Stimulated activated CD8-positive, alpha-beta memory T cell treated with anti-CD3 and anti-CD28 coated beads, Interleukin-15, amount 100 ng/mL, for 24 hours (primary cell): ENCODE data around the gene COL5A1.
"Not testable (repeated sequence)": the region's sequence is repeated elsewhere in the genome, so short reads cannot be mapped to it uniquely, and the experiment has no call there.

Experiments used
- DNase-seq: peaks from one replicate; pipeline ENCODE4 v3.0.0-alpha.2; 2020; ENCODE audit warnings: low read depth

Gene COL5A1

DNA sequence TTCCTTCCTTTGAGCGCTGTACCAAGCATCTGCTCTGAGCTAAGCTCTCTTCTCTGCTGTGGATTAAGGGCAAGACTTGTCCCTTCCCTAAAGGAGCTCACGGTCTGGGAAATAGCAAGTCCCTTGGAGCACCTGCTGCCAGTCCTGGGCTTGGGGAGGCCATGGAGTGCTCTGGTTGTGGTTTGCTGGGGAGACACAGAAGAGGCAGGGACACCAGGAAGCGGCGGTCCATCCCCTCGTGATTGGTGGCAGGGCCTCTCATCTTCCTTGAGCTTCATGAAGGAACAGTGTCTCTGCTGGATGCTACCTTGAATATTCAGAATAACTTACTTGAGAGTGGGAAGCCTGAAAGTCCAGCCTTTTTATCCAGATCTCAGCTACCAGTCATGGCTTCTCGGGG, 35.3 kb downstream of the COL5A1 start:
- DNase-seq, result no peak

DNA sequence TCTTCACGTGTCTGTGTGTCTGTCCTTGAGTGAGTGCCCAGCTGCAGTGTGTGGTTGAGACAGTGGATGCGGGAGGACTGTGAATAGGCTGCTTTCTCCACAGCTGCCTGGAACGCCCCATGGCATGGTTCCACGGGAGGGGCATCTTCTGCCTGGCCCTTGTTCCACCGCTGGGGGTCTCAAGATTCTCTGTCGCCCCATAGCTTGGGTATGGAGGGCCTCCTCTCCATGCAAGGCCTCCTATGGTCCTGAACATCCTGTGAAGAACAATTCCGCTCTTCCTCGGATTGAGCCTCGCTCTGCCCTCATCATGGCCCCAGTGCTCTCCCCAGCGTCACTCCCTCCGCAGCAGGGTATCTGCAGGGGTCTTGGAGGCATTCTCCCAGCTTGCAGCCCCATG, 36.1 kb downstream of the COL5A1 start:
- DNase-seq, result no peak

DNA sequence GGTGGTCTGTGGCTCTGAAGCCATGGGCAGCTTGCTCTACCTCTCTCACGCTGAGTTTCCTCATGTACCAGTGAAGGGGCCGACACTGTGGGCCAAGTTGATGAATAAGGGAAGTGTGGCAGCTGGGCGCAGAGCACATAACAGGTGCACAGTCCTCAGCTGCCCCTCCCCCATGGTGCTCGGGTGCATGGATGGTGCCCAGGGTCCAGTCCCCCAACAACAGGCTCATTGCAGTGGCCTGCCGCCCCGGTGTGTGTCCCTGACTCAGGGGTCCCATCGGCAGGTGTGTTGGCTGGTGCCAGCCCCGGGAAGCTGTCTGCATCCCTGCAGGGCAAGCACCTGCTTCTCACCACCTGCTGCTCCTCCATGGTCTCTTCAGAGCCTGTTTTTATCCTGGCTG, 36.6 kb downstream of the COL5A1 start:
- no peak for DNase-seq

DNA sequence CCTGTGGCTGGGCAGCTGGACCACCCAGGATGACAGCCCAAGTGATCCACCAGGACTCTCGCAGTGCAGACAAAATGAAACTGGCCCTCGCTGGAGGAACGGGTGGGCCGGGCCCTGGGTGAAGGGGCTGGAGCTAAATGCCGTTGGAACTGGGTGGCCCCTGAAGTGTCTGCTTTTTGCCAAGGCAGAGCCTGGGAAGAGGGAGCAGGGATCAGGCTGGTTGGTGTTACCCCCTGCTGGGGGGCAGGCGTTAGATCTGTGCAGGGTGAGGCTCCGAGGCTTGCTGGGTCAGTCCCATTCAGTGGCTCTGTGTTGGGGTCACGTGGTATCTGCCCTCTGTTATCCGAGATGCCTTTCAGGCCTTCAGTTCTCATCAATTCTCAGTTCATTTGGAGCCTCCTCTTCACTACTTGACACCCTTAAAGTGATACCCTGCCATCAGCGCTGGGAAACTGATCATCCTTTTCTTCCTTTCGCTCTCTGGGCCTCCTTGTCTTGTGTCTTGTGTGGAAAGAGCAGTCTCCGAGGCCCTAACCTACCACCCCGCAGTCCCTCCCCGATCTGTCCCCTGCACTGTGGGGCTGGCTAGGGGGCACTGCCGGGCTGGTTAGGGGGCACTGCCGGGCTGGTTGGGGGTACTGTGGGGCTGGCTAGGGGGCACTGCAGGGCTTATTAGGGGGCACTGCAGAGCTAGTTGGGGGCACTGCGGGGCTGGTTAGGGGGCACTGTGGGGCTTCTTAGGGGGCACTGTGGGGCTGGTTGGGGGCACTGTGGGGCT, 37.3 kb downstream of the COL5A1 start:
- DNase-seq, result no peak

DNA sequence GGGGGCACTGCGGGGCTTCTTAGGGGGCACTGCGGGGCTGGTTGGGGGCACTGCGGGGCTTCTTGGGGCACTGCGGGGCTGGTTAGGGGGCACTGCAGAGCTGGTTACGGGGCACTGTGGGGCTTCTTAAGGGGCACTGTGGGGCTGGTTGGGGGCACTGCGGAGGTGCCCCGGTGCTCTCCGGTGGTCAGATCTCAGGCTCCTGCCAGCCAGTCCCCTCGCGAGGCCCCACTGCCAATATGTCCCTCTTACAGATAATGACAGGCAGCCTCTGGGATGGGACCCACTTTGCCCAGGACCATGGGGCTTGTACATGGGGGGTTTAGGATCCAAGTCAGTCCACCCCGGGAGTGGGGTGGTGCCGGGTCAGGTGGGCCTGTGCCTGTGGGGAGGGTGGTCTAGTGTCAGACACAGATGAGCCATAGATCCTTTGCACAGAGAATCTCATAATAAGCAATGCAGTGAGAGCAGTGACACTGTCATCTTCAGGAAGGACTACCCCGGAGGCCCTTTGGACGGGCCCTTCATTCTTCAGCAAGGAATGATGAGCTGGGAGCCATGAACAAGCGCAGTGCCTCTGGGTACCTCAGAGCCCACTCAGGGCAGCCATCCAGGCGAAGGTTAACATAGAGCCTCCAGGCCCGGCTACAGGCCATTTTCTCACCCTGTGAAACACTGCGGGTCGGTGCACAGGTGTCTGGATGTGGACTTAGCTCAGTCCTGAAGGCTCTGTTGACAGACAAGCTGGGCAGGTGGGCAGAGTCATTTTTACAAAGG, 38.2 kb downstream of the COL5A1 start:
- no peak for DNase-seq

DNA sequence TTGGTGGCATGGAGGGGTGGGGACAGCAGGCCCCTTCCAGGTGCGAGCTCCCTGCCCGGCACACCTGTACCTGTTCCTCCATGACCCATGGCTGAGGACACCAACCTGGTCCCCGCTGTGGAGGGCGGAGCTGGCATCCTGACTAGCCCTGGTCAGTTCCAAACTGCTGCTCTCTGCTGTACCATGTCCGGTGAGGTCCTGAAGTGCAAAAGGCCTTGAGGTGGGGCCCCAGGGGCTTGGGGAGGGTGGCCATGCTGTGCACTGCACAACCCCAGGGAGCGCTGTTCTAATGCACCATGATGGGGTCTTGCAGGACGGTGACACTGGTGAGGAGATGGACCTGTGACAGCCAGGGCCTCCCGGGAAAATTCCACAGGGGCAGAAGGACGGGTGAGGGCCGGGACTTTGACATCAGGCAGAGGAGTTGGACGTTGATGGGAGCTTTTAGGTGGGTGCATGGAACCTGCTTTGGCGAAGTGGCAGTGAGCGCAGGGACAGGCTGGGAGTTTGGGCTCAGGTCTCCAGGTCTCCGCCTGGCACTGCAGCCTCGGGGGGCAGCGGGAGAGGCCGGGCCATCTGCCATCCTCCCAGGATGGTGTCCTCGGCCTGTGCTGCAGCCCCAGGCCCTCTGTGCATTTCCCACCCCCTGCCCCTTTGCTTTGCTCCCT, 38.9 kb downstream of the COL5A1 start:
- no peak for DNase-seq

DNA sequence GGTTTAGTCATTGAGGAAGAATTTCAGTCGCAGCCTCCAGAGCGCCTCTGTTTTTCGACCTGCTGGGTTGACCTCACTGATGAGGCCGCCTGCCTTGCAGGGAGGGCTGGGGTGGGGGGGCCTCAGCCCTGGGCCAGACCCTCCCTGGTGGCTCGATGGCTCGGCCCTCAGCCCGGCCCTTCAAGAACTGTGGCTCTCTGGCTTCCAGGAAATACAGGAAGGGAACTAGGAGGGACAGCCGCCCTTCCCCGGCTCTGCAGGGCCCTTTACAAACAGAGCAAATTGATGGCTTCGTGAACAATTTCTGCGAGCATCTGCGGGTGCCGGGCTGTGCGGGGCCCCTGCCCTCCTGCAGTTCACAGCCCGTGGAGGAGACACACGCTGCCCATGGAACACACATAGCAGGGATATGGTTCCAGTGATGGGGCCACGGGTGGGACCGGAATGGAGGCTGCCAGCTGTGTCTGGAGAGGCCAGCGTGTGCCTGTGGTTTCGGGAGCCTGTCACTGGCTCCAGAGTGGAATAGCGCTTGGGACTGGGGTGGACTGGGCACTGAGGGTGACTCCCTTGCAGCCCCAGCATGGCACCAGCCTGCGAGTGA, 39.6 kb downstream of the COL5A1 start:
- DNase-seq, result no peak

DNA sequence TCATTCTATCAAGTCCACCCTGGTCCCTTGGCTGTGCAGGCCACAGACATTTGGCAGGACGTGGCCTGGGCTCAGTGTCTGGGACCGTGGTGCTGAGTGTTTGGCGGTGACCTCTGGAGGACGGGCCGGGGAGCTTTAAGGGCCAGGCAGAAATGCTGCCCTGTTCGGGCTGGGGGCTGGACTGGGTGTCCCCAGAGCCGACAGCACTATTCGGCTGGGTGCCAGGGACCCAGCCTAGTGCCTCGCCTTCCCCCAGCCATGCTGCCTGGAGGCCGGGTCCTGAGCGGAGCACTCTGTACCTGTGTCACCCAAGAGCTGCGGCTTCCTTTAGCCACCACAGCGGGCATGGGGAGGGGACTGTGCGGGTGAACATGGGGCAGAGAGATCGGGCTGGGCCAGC, 40.4 kb downstream of the COL5A1 start:
- DNase-seq, result no peak

DNA sequence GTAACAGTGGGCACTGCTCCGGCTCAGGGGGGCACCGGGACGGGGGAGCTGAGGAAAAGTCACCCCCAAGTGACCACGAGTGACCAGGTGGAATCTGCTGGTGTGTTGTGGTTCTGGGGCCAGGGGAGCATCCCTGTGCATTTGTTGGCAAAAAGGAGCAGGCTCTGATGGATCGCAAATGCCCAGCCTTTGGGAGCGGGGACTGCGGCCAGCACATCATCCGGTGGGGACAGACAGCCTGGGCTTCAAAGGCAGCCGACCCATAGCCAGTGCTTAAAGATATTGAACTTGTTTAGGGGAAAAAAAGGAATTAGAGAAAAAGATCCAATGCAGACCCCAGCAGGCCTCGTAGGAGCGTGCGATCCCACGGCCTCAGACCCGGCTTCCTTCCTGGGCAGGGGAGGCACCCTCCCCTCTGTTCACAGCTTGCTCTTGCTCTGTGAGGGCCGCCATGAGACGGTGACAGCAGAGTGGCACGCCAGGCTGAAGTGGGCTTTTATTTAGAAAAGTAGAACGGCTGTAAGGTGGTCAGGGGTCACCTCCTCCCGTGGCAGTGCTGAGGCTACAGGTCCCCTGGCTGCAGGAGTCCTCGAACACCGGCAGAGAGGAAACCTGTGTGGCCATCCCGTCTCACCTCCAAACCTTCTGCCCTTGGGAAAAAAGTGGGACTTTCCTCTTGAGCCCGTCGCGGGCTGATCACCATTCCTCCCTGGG, 41.2 kb downstream of the COL5A1 start:
- no peak for DNase-seq

DNA sequence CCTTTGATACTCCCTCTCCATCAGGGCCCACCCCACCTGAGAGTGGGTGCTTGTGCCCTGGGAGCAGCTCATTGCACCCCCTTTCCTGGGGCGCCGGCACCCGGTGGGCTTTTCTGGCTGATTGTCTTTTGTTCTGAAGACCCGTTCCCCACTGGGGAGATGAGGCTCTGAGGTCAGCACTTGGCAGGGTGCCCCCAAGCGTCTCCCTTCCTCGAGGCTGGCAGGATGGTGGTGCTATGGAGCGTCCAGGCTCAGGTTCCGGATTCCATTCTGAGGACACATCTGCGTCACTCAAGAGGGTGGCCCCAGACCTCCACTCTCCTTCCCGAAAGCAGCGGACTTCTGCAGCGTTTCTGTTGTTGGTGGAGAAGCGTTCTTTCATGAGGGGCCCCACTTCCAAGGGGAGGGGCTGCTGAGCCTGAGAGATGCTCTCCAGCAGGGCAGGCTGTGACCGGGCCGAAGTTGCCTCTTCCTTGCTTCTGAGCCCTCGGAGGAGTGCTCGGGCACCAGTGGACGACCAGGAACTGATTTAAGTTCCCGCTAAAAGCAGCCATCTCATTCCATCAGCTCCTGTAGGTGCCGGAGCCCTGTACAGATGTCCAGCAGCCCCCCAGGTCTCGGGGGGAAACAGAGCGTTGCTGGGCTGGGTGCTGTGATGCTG, 42.2 kb downstream of the COL5A1 start:
- no peak for DNase-seq

DNA sequence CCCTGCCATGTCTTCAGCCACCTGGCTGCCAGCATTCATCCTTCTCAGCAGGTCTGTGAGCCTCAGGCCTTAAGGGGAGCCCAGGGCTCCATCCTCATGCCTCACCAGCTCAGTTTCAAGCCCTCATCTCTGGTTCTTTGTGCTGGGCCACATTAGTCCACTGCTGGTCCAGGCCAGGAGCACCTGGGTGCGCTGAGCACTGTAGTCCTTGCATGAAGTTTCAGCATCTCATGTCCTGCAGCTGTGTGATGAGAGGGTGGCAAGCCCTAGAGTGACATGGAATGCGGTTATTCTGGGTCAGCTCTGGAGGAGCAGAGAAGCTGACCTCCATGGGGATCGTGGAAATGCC, 42.7 kb downstream of the COL5A1 start:
- DNase-seq, result no peak

DNA sequence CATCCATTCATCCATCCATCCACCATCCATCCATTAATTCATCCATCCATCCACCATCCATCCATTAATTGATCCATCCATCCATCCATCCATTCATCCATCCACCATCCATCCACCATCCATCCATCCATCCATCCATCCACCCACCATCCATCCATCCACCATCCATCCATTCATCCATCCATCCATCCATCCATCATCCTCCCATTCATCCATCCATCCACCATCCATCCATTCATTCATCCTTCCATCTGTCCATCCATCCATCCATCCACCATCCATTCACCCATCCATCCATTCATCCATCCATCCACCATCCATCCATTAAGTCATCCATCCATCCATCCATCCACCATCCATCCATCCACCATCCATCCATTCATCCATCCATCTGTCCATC, 43.3 kb downstream of the COL5A1 start:
- DNase-seq, result not testable (repeated sequence)

DNA sequence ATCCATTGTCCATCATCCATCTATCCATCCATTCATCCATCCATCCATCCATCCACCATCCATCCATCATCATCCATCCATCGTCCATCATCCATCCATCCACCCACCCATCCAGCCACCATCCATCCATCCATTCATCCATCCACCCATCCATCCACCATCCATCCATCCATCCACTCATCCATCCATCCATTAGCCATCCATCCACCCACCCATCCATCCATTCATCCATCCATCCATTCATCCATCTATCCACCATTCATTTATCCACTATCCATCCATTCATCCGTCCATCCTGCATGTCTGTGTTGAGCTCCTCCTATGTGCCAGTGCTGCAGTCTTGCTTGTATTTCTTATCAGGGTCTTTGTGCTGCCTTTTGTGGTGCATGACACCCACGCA, 44.2 kb downstream of the COL5A1 start:
- DNase-seq, result no peak

DNA sequence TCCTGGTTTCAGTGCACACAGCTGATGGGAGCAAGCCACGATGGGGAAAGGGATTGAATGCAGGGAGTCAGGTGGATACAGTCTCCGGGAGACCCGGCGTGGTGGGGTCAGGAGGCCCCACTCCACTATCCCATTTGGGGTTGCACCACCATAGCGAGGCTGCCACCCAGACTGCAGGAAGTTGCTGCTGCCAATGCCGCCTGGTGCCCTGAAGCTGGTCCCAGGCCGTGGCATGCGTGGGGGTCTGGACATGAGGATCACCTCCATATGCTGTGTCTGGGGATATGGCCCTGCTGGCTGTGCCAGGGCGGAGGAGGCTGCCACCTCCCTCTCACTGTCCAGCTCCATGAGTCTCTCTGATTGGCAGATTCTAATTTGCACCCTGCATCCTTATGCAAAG, 45.3 kb downstream of the COL5A1 start:
- no peak for DNase-seq

DNA sequence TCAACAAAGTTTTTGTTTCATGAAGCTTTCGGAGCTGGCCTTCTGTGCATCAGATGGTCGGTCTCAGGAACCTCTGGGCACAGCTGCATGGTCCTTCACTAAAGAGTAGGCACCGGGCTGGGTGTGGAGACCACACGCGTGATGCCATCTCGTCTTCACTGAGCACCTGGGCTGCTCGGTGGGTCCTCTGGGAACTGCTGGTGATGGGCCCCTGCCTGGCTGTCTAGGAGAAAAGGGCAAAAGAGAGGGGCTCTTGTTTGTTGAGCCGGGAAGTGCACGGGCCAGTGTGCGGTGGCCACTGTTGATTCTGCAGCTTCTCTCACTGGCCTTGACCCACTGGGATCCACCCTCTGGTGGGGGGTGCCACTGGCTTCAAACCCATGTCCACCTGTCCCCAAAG, 46.0 kb downstream of the COL5A1 start:
- DNase-seq, result no peak

DNA sequence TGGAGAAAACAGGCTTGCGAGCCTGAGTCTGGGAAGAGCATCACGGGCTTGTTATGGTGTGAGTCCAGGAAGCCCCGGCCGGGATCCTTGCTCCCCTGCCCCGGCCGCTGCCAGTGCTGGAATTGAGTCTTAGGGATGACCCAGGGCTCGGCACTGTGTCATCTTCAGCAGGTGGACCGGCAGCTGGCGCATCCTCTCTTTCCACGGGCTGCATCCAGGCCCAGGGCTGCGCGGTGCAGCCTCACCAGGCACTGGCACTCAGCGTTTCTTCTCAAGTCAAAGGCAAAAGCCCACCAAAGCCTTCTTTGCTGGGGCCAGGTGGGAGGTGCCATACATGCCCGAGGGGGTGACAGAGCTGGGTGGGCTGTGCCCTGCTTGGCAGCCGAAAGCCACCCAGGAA, 46.6 kb downstream of the COL5A1 start:
- no peak for DNase-seq

DNA sequence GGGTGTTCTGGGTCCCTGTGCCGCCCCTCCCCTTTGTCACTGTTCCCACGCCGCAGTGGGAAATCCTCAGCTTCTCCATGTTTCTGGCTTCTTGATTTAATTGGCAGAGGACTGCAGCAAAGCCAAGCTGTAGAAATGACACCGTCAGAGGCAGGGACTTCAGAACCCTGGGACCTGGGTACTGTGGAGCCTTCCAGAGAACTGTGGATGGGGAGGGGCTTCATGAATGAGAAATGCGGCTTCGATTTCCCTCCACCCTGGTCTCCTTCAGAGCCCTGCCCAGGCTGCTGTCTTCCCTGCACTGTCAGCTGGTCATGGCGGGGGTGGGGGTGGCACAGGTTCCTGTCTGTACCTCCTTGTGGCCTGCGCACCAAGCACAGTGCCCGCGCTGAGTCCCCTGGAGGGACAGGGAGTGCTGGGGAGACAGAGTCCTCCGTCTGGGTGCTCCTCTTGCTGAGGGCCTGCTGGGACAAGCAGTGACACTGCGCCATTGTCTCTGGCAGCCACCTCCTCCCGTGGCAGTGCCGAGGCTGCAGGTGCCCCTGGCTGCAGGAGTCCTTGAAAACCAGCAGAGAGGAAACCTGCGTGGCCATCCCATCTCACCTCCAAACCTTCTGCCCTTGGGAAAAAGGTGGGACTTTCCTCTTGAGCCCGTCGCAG, 47.2 kb downstream of the COL5A1 start:
- DNase-seq, result no peak

DNA sequence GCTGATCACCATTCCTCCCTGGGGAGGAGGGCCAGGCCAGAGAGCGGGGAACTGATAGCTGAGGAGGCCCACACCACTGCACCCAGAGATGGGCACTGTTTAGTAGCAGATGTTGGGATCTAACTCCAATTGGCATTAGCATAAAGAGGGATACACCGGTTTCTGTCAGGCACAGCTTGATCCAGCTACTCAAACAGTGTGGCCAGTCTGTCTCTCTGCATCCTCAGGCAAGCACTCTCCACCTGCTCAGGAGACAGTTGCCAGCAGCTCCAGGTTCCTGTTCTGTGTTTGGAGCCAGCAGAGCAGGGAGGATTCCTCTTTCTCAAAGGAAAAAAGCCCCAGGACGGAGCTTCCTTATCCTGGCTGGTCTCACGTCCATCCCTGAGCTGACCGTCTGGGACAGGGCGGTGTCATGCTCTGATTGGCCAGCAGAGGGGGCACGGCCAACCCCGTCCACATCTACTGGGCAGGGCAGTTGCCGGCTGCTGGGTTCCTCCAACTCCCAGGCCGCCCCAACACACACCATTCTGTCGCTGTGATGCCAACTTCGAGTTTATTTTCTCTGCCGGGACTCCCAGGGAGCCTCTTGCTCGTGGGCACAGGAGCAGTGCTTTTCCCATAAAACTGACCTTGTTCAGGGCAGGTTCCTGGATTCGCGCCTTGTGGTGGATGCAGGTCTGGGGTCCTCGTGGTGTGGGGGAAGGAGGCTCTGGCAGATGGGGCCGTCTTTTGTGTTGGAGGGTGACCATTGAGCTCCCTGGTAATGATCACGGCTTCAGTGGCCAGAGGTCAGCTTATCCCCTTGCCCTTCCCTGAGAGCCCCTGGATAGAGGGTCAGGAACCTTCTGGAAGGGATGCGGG, 47.9 kb downstream of the COL5A1 start:
- DNase-seq, result no peak

DNA sequence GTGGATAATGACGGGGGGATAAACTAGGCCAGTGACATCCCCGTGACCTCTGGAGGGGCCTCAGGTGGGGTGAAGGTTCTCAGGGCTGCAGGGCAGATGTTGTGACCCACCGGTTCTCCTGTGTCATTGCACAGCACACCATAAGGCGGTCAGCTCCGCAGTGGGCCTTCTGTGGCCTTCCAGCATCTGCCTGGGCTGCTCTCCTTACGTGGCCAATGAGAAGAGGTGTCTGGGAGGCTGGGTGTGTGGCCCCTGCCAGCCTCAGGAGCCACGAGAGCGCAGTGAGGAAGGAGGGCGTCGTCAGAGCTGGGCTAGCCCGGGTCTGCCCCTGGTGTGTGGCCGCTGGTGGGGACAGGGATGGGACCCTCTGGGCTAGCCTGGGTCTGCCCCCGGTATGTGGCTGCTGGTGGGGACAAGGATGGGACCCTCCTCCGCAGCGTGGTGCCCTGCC, 48.7 kb downstream of the COL5A1 start:
- no peak for DNase-seq
